Skeletal muscle satellite cell (primary cell): ENCODE data around the gene TCEAL2.
"Not testable (repeated sequence)": the region's sequence is repeated elsewhere in the genome, so short reads cannot be mapped to it uniquely, and the experiment has no call there.

Experiments
- H3K27me3 ChIP-seq: 2 replicates; pipeline ENCODE4 v1.7.0; 2013; ENCODE audit warnings: low read length; ENCODE audit not compliant: control insufficient read depth, insufficient read depth
- H3K36me3 ChIP-seq: 2 replicates; pipeline ENCODE4 v1.7.0; 2013; ENCODE audit warnings: mild to moderate bottlenecking, control low read depth, low read length; ENCODE audit not compliant: insufficient read depth
- H3K4me1 ChIP-seq: 2 replicates; pipeline ENCODE4 v1.7.0; 2013; ENCODE audit warnings: low read length; ENCODE audit not compliant: control insufficient read depth, insufficient read depth
- H3K4me2 ChIP-seq: 2 replicates; pipeline ENCODE4 v1.7.0; 2013; ENCODE audit warnings: mild to moderate bottlenecking, low read length
- H3K4me3 ChIP-seq: 2 replicates; pipeline ENCODE4 v1.7.0; 2013; ENCODE audit warnings: low read length
- H3K9ac ChIP-seq: 2 replicates; pipeline ENCODE4 v1.7.0; 2013; ENCODE audit warnings: mild to moderate bottlenecking, low read depth, low read length, moderate library complexity
- H3K9me3 ChIP-seq: replicated peaks from 2 replicates; pipeline ENCODE4 v1.7.0; 2013; ENCODE audit warnings: mild to moderate bottlenecking, control low read depth, low read length

TCEAL2 gene

GRCh38 chrX:102142274-102142673 is 16.8 kb downstream of the TCEAL2 start, which contains the start of gene TCEAL6:
TSS of gene TCEAL6 (minus strand) at chrX:102142481.
- H3K4me2 ChIP-seq, H3K36me3 ChIP-seq, H3K4me3 ChIP-seq, H3K4me1 ChIP-seq, H3K9me3 ChIP-seq, H3K9ac ChIP-seq: not testable (repeated sequence)
- H3K27me3 ChIP-seq, result peaks cover 14% of the 10 kb centered on the region

- H3K4me1 ChIP-seq, result no peaks in the 10 kb centered on the region
- H3K9me3 ChIP-seq, result no peaks in the 10 kb centered on the region
- no peak overlapping the region for H3K9ac ChIP-seq
- peaks cover 4% of the 10 kb centered on the region for H3K27me3 ChIP-seq
- H3K36me3 ChIP-seq, result no peaks in the 10 kb centered on the region
- no peak overlapping the region for H3K4me2 ChIP-seq
- H3K4me3 ChIP-seq, result no peak overlapping the region
These were observed 28.9 kb downstream of the TCEAL2 start for GRCh38 chrX:102154218-102154860.

GRCh38 chrX:102154900-102155805 is 29.7 kb downstream of the TCEAL2 start:
- H3K9me3 ChIP-seq, result no peaks in the 10 kb centered on the region
- H3K4me3 ChIP-seq, result no peak overlapping the region
- no peaks in the 10 kb centered on the region for H3K4me1 ChIP-seq
- no peaks in the 10 kb centered on the region for H3K36me3 ChIP-seq
- peaks cover 4% of the 10 kb centered on the region for H3K27me3 ChIP-seq
- H3K4me2 ChIP-seq, result peak overlapping the region; percentile 64
- no peak overlapping the region for H3K9ac ChIP-seq

GRCh38 chrX:102155806-102156179 is 30.3 kb downstream of the TCEAL2 start, which contains the start of gene BEX5:
TSS of gene BEX5 (minus strand) at chrX:102155977. CDS start at chrX:102154265, 1,712 bp downstream.
- no peak within 1 kb of the TSS for H3K9ac ChIP-seq
- H3K4me1 ChIP-seq, result no peaks in the 10 kb centered on the region
- H3K27me3 ChIP-seq, result peaks cover 4% of the 10 kb centered on the region
- no peaks in the 10 kb centered on the region for H3K9me3 ChIP-seq
- no peaks in the 10 kb centered on the region for H3K36me3 ChIP-seq
- H3K4me3 ChIP-seq, result no peak within 1 kb of the TSS
- H3K4me2 ChIP-seq, result peak within 1 kb of the TSS; percentile 64
